ENCODE measurements around the gene MUC5AC. TPM values are rescaled to one million over a fixed set of nuclear protein-coding genes. Genes with fewer than 3 reads are reported as not detected.

The MUC5AC gene
- total RNA-seq, 2 experiments from 2014 or later: not detected

DNA sequence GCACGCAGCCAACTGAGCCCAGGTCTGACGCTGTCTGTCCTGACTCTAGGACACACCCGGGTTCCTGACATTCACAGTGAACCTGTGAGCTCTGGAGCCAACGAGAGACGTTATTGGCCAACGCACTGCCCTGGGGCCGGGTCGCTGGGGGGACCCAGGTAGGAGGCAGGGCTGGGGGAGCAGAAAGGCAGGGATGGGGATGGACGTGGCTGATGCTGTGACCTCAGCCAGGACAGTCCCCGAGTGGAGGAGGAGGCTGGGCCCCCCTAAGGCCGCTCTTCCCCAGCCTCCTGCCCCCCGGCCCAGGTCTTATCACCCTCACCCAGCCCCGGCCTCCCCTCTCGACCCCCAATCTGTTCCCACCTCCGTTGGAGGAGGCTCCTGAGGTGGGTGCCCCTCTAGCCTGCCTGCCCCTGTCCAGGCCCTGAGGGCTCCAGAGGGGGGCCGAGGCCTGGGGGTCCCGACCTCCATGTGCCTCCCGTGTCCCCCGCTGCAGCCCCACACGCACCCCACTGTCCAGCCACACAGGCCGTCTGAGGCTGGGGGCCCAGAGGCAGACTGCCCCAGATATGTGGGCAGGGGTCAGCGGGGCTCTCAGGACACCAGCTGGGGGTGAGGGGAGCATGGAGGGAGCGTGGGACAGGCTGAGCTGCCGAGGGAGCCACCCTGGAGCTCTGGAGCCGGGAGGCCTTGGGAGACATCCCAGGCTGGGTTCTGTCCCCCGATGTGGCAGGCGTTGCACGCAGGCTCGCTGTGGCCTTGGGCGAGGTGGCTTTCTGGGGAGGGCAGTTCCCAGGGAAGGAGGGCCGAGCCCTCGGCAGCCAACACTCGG is 29.2 kb upstream of the MUC5AC start:
- no peak overlapping the region for H3K4me3 Mint-ChIP-seq
- H3K27ac Mint-ChIP-seq: no peak overlapping the region
- no peak for DNase-seq
- H3K4me1 Mint-ChIP-seq: no peaks in the 10 kb centered on the region
- peaks cover 11% of the 10 kb centered on the region for H3K9me3 Mint-ChIP-seq
- H3K27me3 Mint-ChIP-seq: no peaks in the 10 kb centered on the region
- POLR2A ChIA-PET: no interaction called here
- CTCF ChIA-PET: interaction anchor here (0.6 to 1.5 kb wide), 3 partner anchors 37 to 646 kb away, joined by 3 read pairs; no protein-coding TSS in a partner anchor
- H3K36me3 Mint-ChIP-seq (ENCODE audit: low read depth): peaks cover 1% of the 10 kb centered on the region

DNA sequence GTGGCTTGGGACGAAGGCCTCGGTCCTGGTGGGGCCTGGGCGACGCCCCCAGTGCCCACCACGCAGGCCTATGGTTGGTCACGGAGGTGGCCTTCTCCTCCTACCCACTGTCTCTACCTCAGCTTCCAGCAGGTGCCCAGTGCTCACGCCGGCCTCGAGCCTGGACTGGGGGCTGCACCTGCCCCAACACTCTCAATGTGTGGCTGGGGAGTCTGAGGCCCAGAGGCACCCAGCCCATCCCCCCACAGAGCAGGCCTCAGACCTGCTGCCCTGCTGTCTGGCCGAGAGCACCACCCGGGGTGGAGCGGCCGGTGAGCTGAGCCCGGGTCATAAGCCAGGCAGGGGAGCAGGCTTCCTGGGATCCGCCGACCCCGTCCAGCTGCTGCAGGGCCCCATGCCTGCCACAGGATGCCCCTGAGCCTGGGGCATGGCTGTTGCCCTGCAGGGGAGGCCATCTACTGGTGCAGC is 28.6 kb upstream of the MUC5AC start:
- ChIA-PET POLR2A (no interaction called here), CTCF (interaction anchor here (1.5 kb wide), 1 partner anchor 73 kb away, joined by 3 read pairs; no protein-coding TSS in a partner anchor)
- peaks cover 4% of the 10 kb centered on the region for H3K27me3 Mint-ChIP-seq
- H3K4me3 Mint-ChIP-seq: no peak overlapping the region
- H3K9me3 Mint-ChIP-seq: peaks cover 16% of the 10 kb centered on the region
- DNase-seq: no peak
- H3K36me3 Mint-ChIP-seq (ENCODE audit: low read depth): peaks cover 1% of the 10 kb centered on the region
- H3K4me1 Mint-ChIP-seq: no peaks in the 10 kb centered on the region
- H3K27ac Mint-ChIP-seq: no peak overlapping the region

DNA sequence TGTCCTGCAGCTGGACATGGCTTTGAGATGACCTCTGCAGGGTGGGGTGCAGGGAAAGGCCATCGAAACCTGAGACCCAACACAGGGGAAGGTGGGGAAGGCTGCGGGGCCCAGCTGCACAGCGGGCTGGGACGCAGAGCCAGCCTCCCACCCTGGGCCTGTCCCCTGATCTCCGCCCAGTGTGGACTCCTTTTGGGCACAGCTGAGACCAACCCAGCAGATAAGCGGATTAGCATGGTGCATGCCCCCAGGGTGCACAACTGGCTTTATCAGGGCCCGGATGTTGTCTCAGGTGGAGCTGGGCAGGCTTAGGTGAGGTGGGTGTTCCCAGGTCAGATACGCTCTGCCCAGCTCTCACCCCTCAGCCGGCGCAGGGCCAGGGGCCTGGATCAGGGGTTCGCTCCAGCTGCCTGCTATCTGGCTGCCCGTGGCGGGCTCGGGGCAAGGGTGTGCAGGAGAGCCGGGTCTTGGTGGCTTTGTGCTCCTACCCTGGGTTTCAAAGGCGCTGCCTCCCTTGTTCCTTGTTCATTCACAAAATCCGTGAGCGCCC is 28.1 kb upstream of the MUC5AC start:
- H3K9me3 Mint-ChIP-seq: peaks cover 17% of the 10 kb centered on the region
- H3K4me3 Mint-ChIP-seq: no peak overlapping the region
- ChIA-PET CTCF (interaction anchor here (1.5 kb wide), 1 partner anchor 73 kb away, joined by 3 read pairs; no protein-coding TSS in a partner anchor), POLR2A (no interaction called here)
- DNase-seq: no peak
- H3K36me3 Mint-ChIP-seq (ENCODE audit: low read depth): no peaks in the 10 kb centered on the region
- no peaks in the 10 kb centered on the region for H3K4me1 Mint-ChIP-seq
- peaks cover 9% of the 10 kb centered on the region for H3K27me3 Mint-ChIP-seq
- no peak overlapping the region for H3K27ac Mint-ChIP-seq

DNA sequence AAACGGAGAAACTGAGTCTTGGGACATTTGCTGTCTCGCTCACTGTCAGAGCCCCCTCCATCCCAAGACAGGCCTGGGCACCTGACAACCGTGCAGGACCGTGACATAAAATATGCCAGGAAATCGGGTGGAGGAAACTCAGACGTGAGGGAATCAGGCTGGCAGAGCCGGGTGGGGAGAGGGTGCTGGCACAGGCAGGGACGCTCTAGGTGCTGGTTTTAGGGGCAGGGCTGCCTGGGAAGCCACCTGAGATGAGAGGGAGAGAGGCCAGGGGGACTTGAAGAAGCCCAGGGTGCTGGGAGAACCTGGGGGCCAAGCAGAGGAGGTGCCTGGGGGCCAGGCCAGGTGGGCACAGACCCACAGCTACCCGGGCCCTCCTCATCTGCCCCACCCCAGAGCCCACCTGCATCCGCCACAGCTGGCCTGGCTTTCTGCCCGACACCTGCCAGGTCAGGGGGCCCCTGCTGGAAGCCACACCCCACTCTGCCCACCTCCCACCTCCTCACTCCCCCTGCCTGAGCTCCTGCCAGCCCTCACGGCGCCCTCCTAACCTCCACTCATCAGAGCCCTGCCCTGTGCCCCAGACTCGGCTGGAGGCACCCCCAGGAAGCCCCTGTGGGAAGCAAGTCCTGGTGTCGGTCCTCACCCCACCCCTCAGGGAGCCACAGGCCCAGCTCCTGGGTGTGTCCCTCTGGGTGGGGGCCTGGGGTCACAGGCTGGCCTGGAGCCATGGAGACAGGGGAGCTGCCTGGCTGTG is 27.3 kb upstream of the MUC5AC start:
- CTCF ChIA-PET: interaction anchor here (1.0 kb wide), 1 partner anchor 31 kb away, joined by 3 read pairs; no protein-coding TSS in a partner anchor
- no peaks in the 10 kb centered on the region for H3K36me3 Mint-ChIP-seq (ENCODE audit: low read depth)

DNA sequence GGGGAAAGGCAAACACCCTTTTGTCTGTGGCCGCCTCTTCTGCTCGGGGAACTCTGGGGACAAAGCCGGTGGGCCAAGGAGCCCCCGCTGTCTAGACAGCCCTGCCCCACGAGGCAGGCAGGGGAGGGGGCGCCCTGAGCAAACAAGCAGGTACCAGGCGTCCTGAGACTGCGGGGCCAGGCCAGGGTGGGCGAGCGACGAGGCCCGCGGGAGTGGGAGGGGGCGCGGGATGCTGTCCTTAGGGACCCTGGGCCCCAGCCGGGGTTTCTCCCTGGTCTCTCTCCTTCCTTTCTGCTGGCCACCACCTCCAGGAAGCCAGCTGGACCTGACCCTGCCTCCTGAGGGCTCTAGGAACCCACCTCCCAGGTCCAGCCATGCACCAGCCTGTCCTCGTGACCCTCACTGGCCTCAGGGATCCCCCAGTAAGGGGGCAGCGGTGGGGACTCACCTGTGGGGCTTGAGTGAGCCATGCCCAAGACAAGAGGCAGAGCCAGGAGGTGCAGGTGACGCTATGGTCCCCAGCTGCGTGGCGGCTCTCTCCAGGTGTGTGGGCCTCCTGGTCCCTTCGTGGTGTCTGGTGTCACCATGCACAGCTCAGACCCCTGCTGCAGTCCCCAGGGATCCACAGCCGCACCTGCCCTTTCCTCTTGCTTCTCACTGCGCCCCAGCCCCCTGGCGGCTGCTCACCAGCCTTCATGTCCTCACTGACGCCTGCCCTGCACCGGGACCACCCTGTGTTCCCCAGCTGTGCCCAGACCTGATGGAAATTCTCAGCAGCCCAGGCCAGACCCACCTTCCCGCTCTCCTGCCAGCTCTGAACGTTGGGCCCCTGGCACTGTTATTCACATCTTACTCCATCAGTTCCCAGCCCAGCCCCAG is 26.5 kb upstream of the MUC5AC start:
- no peak overlapping the region for H3K27ac Mint-ChIP-seq
- no peaks in the 10 kb centered on the region for H3K36me3 Mint-ChIP-seq (ENCODE audit: low read depth)
- ChIA-PET POLR2A (no interaction called here), CTCF (interaction anchor here (1.0 kb wide), 1 partner anchor 30 kb away, joined by 3 read pairs; no protein-coding TSS in a partner anchor)
- peaks cover 12% of the 10 kb centered on the region for H3K27me3 Mint-ChIP-seq
- peaks cover 20% of the 10 kb centered on the region for H3K9me3 Mint-ChIP-seq
- no peak overlapping the region for H3K4me3 Mint-ChIP-seq
- no peaks in the 10 kb centered on the region for H3K4me1 Mint-ChIP-seq
- no peak for DNase-seq

More for the DNA sequence above, 27.3 kb upstream of the MUC5AC start:
- POLR2A ChIA-PET: no interaction called here
- no peaks in the 10 kb centered on the region for H3K4me1 Mint-ChIP-seq
- peaks cover 12% of the 10 kb centered on the region for H3K27me3 Mint-ChIP-seq
- peaks cover 20% of the 10 kb centered on the region for H3K9me3 Mint-ChIP-seq
- H3K27ac Mint-ChIP-seq: no peak overlapping the region
- H3K4me3 Mint-ChIP-seq: no peak overlapping the region
- DNase-seq: no peak

DNA sequence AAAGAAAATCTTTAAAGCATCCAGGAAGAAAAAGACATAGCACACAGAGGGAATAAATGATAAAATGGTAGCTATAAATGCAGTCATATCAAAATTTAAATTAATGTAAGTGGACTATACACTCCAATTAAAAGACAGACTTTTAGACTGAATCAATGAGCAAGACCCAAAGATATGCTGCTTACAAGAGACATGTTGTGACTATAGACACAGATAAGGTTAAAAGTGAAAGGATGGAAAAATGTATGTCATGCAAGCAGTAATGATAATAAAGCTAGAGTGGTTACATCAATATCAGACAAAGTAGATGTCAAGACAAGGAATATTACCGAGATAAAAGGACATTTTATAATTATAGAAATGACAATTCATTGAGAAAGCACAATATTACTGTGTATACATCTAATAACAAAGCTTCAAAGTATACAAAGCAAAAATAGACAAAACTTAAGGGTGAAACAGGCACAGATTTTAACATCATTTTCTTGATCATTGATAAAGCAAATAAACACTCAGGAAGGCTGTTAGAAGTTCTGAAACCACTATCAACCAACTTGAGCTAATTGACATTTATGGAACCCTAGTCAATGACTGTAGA is 22.8 kb upstream of the MUC5AC start:
- CTCF ChIA-PET: no interaction called here
- H3K27ac Mint-ChIP-seq: no peak overlapping the region
- peaks cover 16% of the 10 kb centered on the region for H3K27me3 Mint-ChIP-seq
- POLR2A ChIA-PET: no interaction called here
- peaks cover 23% of the 10 kb centered on the region for H3K9me3 Mint-ChIP-seq
- H3K4me1 Mint-ChIP-seq: no peaks in the 10 kb centered on the region
- H3K4me3 Mint-ChIP-seq: no peak overlapping the region
- H3K36me3 Mint-ChIP-seq (ENCODE audit: low read depth): no peaks in the 10 kb centered on the region
- DNase-seq: no peak

DNA sequence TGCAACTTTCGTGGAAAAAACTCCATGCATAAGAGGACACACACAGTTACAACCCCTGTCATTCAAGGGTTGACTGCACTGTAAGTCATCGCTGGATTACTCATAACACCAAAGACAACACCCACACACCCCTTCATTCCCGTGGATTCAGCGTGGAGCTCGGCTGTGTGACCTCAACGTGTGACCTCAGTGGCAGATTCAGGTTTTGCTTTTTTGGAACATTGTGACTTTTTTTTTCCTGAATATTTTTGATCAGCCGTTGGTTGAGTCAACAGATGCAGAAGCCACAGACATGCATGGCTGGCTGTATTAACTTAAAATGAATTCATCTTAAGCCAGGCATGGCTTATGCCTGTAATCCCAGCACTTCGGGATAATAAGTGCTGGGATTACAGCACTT is 19.7 kb upstream of the MUC5AC start:
- CTCF ChIA-PET: interaction anchor here (0.6 kb wide), 1 partner anchor 675 kb away, joined by 5 read pairs; no protein-coding TSS in a partner anchor
- Mint-ChIP-seq H3K27me3 (peaks cover 20% of the 10 kb centered on the region), H3K27ac (no peak overlapping the region), H3K36me3 (ENCODE audit: low read depth) (no peaks in the 10 kb centered on the region), H3K4me1 (no peaks in the 10 kb centered on the region), H3K9me3 (peaks cover 35% of the 10 kb centered on the region), H3K4me3 (no peak overlapping the region)
- DNase-seq: no peak
- POLR2A ChIA-PET: no interaction called here

DNA sequence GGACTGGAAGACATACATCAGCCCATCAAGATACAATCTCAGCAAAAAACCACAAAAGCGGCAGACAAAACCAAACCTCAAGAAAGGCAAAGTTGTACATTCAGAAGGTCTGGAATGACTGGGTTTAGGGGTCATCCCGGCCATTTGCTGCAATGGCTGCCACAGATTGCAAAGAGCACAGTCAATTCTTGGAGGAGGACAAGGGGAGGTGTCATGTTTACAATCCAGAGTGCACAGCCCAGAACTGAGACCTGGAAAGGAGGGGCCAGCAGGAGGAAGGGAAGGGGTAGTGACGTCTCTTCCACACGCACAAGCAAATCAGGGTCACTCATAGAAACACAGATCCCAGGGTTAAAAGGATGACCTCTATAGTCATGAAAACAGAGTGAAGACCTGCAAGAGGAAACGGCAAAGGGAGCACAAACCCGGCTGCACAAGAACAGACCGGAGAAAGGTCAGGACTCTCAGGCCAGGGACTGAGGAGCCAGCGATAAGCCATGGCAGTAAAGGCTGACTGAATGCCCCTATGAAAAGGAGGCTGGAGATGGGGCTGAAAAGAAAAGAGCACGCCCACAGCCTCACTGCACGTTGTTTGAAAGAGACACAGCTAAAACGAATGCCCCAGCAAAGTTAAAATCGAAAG is 18.2 kb upstream of the MUC5AC start:
- POLR2A ChIA-PET: no interaction called here
- Mint-ChIP-seq H3K4me3 (no peak overlapping the region), H3K36me3 (ENCODE audit: low read depth) (no peaks in the 10 kb centered on the region), H3K27ac (no peak overlapping the region), H3K4me1 (no peaks in the 10 kb centered on the region), H3K27me3 (peaks cover 13% of the 10 kb centered on the region), H3K9me3 (peaks cover 33% of the 10 kb centered on the region)
- DNase-seq: no peak
- CTCF ChIA-PET: interaction anchor here (1.1 kb wide), 1 partner anchor 65 kb away, joined by 3 read pairs; no protein-coding TSS in a partner anchor

DNA sequence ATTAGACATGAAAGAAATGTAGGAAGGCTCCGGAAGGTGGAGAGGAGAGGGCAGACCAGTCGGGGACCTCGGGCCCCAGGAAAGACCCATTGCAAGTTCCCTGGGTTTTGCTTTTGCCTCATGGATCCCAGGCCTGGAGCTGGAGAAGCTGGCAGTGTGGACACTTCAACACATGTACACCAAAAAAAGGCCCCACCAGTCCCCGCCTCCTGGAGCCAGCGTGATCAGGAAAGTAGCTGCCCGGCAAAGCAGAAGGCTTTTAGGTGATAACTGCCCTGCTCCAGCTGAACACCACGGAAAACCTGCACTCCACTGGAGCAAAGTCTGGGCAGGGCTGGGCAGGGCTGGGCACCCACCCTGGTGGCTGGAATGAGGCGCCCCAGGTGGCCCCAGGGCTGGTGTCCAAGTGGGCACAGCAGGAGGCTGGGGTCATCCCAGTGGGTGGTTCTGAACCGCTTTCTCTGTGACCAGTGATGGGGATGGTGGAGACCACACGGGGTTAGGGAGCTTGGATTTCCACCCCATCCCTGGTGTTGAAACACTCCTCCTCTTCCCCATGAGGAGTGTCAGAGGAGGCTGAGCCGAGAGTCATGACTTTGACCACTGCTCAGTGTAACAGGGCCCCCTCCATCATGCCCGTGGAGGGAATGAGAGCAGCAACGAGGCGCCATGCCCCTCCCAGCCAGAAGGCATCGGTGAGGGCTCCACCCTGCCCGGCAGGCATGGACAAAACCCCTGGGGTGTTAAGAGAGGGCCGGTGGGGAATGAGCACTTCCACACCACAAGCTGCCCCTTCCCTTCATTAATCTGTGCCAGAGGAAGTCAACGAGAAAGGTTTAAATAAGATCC is 16.9 kb upstream of the MUC5AC start:
- no peaks in the 10 kb centered on the region for H3K36me3 Mint-ChIP-seq (ENCODE audit: low read depth)
- no peak for DNase-seq
- CTCF ChIA-PET: interaction anchor here (1.1 kb wide), 1 partner anchor 64 kb away, joined by 3 read pairs; no protein-coding TSS in a partner anchor
- H3K4me1 Mint-ChIP-seq: no peaks in the 10 kb centered on the region
- POLR2A ChIA-PET: no interaction called here
- H3K4me3 Mint-ChIP-seq: no peak overlapping the region
- H3K27me3 Mint-ChIP-seq: peaks cover 8% of the 10 kb centered on the region
- H3K9me3 Mint-ChIP-seq: peaks cover 30% of the 10 kb centered on the region
- no peak overlapping the region for H3K27ac Mint-ChIP-seq

DNA sequence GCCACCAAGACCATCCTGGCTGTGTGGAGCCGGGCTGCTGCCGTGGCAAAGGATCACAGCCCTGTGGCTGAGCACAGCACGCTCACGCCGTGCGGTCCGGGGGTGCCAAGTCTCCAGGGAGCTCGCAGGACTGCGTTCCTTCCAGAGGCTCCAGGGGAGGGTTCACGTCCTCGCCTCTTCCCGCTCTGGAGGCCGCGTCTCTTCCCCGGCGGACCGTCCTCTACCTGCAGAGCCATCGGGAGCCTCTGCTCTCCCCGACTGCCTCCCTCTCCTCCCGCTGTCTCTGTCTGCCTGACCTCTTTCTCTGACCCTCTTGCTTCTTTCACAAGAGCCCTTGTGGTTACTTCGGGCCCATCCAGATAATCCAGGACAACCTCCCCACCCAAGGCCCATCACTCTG is 11.4 kb upstream of the MUC5AC start:
- ChIA-PET POLR2A (no interaction called here), CTCF (interaction anchor here (0.7 kb wide), 1 partner anchor 1133 kb away, joined by 4 read pairs; no protein-coding TSS in a partner anchor)
- H3K27ac Mint-ChIP-seq: no peak overlapping the region
- no peaks in the 10 kb centered on the region for H3K36me3 Mint-ChIP-seq (ENCODE audit: low read depth)
- no peaks in the 10 kb centered on the region for H3K4me1 Mint-ChIP-seq
- DNase-seq: no peak
- no peak overlapping the region for H3K4me3 Mint-ChIP-seq
- H3K27me3 Mint-ChIP-seq: peaks cover 6% of the 10 kb centered on the region
- H3K9me3 Mint-ChIP-seq: peaks cover 35% of the 10 kb centered on the region

DNA sequence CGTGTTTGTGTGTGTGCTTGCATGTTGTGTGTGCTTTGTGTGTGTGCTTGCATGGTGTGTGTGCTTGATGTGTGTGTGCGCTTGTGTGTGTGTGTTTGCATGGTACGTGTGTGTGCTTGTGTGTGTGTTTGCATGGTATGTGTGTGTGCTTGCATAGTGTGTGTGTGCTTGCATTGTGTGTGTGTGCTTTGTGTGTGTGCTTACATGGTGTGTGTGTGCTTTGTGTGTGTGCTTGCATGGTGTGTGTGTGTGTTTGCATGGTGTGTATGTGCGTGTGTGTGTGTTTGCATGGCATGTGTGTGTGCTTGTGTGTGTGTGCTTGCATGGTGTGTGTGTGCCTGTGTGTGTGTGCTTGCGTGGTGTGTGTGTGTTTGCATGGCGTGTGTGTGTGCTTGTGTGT is 10.0 kb upstream of the MUC5AC start:
- Mint-ChIP-seq H3K27me3 (peaks cover 4% of the 10 kb centered on the region), H3K9me3 (peaks cover 25% of the 10 kb centered on the region), H3K36me3 (ENCODE audit: low read depth) (no peaks in the 10 kb centered on the region), H3K4me3 (no peak overlapping the region), H3K4me1 (peaks cover 2% of the 10 kb centered on the region), H3K27ac (no peak overlapping the region)
- no peak for DNase-seq
- CTCF ChIA-PET: no interaction called here
- POLR2A ChIA-PET: no interaction called here
